GM18511 (cell line): ENCODE results near the gene CDH4.

Source experiments
- ATAC-seq: cut with Tn5 transposase; IDR thresholded peaks from one replicate; pipeline ENCODE4 v1.9.1; 2021; ENCODE audit warnings: mild to moderate bottlenecking, moderate library complexity; ENCODE audit not compliant: unreplicated experiment

CDH4 gene

DNA sequence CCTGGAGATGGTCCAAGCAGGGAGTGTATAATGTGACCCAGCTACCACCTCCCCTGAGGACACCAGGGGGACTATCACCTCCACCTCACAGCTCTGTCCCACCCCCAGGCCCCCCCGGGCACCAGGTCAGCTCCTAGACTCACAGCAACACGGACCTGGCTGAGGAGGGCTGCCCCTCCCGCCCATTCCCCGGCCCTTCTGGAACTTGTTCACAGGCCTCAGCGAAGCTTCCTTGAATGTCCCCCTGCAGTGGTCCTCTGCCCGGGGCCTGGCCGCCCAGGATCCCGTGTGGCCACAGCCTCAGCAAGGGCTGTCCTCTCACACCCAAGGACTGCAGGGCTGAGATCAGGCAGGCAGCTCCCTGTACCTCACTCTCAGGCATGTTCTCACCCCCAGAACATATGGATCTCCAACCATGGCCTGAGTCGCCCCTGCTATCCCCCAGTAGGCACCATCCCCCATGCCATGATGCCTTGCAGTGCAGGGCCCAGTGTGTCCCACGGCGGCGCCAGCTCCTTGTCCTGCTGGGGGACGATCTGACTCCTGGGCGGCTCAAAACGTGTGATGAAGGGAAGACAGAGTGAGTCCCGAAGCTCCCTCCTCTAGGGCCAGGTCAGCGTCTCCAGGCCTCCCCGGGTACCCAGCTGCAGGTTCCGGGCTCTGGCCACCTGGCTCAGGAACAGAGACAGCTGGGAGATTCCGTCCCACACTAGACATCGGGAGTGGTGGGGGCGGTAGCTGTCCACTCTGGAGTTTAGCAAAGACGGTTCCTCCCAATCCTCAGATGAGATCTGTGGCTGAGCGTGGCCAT is 655.2 kb downstream of the CDH4 start:
- ATAC-seq, result no peak

DNA sequence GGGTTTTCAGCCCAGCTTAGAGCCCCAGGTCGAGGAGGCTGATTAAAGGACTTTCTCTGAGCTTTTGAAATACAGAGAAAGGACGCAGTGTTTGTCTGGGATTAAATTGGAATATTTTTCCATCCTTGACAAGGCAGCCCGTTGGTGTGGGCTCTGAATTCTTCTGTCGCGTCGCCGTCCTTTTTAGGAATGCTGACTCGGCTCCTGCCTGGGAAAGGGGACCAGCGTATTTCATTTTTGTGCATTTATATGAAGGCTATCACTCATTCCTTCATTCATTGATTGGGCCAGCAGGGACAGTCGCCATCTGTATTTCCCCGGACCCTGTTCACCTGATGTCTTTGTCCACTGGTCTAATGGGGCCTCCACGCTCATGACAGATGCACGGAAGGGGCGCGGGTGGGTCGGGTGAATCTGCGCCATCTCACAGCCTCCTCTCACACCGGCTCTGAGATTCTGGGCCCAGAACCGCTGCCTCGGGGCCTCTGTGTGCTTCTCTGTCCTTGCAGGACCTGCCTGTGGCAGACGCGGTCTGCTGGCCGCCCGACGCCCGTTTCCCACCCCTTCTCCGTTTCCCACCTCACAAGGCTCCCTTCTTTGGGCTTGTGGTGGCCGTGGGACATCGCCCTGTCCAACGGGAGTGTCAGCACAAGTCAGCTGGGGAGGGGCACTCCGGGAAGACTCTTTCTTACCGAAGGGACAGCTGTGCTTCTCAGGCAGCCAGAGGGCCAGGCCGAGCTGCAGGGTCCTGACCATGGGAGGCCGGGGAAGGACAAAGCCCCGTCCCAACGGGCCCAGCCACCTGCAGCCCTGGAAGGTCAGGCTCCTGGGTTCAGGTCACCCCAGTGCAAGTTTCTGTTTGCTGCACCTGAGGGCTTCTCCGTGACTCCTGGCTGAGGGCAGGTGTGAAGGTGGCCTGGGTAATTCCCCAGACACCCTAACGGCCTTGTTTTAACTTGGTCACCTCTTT is 656.3 kb downstream of the CDH4 start:
- no peak for ATAC-seq

DNA sequence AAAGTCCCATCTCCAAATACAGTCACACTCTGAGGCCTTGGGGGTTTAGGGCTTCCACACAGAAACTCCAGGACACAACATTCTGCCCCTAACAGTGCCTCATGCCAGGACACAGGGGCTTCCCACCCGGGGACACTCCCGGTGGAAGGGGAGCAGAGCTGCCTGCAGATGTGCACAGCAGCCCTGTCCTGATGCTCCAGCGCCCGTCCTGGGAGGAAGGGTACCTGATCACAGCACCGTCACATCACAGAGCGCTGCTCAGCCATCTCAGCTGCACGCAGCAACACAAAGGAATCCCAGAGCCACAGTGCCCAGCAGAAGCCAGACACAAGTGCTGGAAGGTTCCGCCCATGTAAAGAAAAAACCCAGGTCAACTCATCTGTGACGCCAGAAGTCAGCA is 657.0 kb downstream of the CDH4 start:
- ATAC-seq, result no peak

DNA sequence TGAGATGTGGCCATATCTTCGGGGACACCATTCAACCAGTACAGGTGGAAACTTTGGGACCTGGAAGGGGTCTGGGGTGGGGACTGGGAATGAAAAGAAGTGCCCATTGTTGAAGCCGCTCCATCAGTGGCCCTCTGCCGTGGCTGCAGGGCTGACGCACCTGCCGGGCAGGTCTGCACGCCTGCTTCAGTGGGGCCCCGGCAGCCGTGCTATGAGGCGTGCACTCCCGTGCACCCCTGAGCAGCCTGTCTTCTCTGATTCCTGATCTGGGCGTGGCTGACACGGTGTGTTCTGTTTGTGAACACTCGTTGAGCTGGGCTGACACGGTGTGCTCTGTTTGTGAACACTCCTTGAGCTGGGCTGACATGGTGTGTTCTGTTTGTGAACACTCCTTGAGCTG is 657.8 kb downstream of the CDH4 start:
- no peak for ATAC-seq

DNA sequence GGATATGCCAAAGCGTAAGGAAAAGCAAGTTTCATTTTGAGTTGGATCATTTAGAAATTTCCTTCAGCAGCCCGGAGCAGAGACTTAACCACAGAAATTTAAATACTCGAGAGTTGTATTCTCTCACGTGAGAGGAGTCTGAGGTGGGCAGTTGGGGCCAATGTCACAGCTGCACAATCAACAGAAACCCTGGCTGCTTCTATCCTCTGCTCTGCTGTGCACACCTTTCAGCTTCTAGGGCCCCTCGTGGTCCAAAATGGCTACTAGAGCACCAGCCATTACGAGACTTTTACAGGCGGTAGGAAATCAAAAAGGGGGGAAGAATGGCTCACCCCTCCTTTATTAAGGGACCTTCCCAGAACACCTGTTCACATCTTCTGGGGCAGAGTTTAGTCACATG is 659.8 kb downstream of the CDH4 start:
- ATAC-seq, result no peak

DNA sequence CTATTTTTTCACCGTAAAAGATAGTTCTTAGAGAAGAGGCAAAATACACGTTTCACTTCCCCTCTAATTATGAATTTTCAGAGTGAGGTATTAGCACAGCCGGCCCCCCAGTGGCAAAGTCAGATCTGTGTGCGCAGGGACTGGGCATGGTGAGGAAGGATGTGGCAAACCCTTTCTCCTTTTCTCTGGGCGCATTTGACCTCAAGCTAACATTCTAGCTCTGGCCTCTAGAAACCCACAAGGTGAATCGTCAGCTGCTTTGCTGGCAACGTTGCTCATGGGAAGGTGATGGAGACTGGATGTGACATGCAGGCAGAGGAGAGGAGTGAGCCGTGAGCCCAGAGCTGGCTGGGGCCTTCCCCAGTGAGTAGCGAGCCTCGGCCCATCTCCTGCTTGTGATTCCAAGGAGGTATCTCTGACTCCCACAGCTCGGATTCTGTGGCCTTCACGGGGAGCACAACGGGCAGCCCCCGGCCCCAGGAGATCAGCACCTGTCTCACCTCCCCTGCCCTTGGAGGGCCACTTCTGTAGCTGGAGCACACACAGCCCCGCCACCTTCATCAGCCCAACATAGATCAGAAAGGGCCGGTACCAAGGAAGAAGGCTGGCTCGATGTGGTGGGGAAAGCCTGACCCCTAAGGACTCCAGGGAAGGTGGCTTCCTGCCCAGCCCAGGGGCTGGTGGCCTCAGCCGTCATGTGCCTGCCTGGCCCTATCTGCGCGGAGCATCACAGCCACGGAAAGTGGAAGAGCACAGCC is 660.8 kb downstream of the CDH4 start:
- peak; percentile 84 for ATAC-seq

DNA sequence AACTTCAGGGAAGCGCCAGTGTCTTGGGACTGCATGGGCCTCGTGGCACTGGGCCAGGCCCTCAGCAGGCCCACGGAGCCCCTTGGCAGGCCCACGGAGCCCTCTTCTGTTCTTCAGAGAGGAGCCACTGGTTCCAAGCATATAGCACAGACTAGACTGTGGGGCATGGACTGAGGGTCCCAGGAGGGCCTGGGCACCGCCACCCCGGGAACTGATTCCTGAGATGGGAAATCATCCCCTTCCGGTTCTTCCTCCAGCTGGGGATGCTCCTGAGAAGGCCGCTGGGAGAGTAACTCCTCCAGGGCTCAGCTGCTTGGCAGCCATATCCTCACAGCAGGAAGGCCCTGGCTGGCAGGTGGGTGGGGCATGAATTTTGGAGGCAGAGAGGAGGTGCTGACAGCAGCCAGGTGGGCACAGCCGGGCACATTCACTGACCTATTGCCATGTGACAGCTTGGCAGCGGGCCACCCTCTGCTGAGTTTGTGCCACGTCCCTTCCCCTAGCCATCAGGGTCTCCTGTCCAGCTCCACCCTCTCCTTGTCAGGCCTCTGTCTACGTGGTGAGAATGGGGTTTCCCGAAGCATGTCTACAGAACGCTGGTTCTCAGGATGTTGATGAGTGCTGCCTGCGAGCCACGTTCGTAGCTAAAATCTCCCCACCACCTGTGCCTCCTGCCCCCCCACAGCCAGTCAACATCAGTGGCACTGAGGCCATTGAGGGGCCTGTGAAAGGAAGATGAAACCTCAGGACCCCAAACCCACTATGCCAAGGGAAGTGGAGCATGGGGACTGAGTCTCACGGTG is 661.6 kb downstream of the CDH4 start:
- ATAC-seq, result no peak

DNA sequence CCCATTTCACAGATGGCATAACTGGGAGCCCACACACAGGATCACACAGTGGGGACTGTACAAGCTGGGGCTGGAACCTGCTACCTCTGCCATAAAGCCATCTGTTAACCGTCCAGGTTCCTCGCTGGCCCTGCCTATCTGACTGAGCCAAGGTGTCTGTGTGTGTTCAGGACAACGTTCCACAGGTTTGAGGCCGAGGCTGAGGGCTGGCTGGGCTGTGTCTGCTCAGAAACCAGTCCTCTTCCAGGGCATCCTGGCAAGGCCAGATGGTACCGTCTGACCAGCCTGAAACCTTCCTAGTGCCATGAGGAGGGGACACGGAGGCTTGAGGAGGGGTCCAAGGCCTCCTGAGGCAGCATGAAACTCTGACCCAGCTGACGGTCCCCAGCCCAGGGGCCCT is 663.0 kb downstream of the CDH4 start:
- ATAC-seq, result no peak

DNA sequence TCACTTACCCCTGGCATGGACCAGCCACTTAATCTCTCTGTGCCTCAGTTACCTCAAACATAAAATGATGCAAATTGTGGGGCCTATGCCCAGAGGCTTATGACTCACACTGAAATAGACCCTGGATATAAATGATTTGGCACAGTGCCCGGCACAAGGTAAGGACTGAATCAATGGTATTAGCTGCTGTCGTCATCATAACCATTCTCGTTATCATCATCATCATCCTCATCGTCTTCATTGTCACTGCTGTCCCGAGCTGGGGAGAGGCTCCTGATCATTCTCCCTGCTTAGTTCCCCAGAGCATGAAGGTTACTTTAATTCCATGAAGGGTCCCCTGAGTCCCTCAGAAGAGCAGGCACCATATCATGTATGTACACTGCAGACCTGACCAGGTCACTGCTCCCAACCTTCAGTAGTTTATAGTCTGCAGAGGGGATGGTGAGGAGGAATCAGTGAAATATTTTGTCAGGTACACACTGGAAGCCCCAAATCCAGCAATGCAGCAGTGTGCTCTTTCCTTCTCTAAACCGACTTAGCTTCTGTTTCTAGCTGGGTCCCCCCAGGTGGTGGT is 664.3 kb downstream of the CDH4 start:
- no peak for ATAC-seq

DNA sequence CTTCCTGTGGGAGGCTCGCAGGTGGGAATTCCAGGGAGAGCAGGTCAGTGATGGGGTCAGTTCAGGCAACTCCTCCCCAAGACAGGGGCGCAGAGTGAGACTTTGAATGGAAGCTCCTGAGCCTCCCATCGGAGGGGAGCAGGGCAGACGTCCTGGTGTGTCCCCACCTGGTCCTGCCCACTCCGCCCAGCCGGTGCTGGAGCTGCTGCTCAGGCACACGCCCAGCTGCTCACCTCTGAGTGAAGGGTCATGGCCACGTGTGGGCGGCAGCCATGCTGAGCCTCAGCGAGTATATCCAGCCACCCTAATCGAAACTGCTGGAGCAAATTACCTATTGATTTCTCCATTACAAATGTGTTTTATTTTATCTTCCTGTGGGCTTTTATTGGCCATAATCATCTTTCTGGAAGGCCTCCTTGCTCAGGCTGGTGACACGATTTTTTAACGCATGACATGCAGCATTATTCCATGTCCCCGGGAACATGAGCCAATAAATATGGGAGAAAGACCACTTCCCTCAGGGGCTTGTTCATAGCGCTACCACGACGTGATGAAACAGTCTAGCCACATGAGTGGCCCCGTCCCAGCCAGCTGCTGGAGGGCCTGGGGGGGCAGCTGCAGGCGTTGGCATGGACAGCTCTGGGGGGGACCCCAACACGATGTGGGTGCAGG is 665.5 kb downstream of the CDH4 start:
- no peak for ATAC-seq

DNA sequence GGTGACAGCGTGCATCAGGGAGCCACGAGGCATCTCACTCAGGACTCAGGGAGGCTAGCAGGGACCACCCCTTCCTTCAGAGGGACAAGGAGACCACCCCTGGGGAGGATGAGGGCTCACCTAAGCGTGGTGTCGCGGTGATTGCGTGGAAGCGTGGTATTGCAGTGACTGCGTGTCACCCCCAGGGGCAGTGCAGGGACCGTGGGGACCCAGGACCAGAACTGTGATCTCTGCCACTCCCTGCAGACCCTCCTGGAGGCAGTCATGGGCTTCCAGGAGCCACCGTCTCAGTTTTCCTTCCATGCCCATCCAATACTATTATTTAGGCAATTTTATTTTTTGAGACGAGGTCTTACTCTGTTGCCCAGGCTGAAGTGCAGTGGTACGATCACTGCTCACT is 666.5 kb downstream of the CDH4 start:
- no peak for ATAC-seq

DNA sequence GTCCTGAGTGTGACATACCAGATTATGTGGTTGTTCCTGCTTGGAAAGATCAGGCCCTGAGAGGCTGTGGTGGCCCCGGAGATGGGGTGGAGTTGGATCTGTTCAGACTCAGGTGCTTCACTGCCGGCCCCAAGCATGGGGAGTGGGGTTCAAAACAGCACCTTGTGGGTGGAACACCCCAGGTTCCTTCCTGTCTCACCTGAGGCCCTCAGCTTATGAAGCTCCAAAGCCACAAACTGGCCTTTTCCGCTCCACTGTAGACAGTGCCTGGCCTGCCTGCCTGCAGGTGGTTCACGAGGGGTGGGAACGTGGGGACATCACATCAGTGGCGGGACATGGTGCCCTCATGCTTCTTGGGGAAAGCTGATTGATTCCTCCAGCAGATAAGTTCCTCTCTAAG is 667.2 kb downstream of the CDH4 start:
- ATAC-seq, result no peak

DNA sequence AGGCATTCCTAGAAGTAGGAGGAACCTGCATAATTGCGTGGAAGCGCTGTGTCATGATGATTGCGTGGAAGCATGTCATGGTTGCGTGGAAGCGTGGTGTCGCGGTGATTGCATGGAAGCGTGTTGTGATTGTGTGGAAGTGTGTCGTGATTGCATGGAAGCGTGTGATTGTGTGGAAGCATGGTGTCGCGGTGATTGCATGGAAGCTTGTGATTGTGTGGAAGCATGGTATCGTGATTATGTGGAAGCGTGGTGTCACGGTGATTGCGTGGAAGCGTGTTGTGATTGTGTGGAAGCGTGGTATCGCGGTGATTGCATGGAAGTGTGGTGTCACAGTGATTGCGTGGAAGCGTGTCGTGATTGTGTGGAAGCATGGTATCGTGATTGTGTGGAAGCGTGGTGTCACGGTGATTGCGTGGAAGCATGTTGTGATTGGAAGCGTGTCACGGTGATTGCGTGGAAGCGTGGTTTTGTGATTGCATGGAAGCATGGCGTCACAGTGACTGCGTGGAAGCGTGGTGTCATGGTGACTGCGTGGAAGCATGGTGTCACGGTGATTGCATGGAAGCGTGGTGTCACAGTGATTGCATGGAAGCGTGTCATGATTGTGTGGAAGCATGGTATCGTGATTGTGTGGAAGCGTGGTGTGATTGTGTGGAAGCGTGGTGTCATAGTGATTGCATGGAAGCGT is 667.8 kb downstream of the CDH4 start:
- no peak for ATAC-seq

DNA sequence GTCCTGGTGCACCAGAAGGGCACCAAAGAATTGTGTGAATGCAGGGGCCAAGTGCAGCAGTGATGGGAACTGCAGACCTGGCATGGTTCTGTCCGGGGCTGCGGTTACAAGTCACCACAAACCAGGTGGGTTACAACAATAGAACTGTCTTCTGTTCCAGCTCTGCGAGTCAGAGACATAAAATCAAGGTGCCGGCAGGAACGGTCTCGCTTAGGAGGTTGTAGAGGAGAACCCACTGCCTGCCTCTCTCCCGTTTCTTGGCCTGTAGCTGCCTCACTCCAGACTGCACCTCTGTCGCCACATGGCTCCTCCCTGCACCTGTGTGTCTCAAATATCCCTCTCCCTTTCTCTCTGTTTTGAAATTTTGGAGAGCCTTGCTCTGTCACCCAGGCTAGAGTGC is 670.4 kb downstream of the CDH4 start:
- no peak for ATAC-seq

DNA sequence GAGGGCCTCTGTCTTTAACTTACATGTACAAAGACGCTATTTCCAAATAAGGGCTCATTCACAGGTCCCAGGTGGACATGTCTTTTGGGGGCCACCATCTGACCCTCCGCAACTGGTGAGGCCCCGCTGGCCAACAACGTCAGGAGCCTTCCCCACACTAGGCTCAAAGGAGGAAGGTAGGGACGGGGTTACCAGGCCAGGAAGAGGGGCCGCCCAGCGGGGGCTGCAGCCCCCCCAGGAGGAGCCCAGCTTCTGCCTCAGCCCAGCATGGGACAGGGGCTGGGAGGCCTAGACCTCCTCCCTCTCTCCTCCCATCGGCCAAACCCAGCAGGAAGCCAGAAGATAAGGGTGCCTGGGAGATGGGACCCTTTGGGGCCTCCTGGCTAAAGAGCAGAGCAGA is 670.9 kb downstream of the CDH4 start:
- no peak for ATAC-seq

DNA sequence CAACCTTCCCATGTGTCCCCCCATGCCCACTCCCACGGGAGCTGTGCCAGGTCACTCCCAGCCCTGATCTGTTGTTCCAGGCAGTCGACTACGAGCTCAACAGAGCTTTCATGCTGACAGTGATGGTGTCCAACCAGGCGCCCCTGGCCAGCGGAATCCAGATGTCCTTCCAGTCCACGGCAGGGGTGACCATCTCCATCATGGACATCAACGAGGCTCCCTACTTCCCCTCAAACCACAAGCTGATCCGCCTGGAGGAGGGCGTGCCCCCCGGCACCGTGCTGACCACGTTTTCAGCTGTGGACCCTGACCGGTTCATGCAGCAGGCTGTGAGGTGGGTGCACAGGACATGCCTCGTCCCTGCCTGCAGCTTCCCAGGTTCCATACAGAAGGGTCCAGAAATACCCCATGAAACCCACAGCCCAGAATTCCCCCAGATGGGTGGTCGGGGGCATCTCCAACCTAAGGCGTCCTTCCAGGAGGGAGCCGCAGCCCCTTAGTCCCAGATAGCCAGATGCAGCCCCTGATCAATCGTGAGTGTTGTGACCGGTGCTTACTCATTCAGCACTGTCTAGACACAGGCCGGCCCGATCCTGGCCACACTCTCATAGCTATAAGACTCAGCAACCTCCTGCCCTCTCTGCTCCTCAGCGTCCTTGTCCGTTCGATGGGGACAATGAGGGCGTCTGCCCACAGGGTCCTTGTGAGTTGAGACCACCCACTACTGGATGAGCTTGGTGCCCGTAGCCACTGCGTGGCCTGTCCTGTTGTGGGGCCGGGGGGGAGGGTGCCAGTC is 671.5 kb downstream of the CDH4 start:
- ATAC-seq, result no peak

DNA sequence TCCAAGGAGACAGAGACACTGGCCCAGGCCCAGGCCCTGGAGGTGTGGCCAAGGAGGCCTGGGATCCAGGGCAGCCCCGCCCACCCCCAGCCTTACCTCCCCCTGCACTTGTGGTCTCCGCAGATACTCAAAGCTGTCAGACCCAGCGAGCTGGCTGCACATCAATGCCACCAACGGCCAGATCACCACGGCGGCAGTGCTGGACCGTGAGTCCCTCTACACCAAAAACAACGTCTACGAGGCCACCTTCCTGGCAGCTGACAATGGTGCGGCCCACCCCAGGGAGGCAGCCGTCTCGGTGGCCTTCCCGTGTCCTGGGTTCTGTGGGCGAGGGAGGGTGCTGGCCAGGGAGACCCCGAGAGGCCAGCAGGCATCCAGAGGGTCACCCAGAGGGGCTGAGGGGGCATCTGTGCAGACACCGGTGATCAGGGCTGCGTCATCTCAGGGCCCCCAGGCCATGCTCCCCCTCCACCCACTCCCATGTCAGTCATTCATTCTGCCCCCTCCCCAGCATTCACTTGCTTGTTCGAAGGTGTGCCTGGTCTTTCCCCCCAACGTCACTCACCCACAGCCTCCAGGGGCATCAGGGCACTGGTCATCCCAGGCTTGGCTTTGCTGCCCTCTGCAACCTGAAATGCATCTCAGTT is 672.3 kb downstream of the CDH4 start:
- no peak for ATAC-seq
